ENCODE data around the gene VAT1L.

The VAT1L gene

DNA sequence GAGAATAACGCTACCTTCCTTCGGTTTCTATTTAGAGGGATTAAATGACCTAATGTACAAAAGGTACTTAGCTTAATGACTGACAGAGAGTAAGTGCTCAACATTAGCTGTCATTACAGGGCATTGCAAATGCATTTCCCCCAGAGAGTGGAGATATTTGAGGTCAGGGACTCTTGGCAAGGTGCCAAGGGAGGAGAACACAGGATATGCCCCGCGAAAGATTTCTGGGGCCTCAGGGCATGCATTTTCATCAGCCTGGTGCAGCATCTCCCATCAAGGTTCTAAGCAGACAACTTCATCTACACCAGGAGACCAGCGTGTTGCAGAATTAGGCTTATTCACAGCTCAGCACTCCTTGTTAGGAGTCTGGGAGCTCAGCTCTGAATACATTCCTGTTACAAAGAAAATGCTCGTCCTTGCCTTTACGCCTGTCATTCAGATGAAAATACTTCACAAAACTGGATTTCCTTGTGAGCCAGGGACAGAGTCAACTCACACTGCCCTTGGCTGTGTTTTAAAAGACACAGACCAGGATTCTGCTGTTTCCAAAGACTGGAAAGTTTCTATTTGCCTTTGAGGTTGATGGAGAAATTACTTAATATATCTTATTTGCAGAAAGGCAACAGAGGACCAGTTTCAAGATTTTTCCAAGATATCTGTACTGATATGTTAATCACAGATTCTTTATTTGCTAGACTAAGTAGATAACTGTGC is 108.2 kb downstream of the VAT1L start:
- Mint-ChIP-seq H3K27me3 (peaks cover 3% of the 10 kb centered on the region), H3K27ac (no peak overlapping the region), H3K36me3 (no peaks in the 10 kb centered on the region), H3K4me1 (no peaks in the 10 kb centered on the region), H3K9me3 (no peaks in the 10 kb centered on the region), H3K4me3 (no peak overlapping the region)

DNA sequence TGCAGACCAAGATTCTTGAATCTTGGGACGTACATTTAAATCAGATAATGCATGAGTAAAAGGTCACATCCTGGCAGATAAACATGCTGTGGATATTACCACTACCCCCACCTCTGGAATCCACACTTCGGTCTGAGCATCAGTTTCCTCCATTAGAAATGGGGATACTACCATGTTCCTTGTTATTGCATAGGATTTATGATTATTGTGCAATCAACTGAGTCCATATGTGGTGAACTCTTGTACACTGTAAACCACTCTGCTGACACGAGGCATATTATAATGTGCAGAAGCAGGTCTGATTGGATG is 108.7 kb downstream of the VAT1L start:
- no peak overlapping the region for H3K27ac Mint-ChIP-seq
- H3K27me3 Mint-ChIP-seq = peaks cover 4% of the 10 kb centered on the region
- H3K36me3 Mint-ChIP-seq = no peaks in the 10 kb centered on the region
- no peaks in the 10 kb centered on the region for H3K4me1 Mint-ChIP-seq
- no peak overlapping the region for H3K4me3 Mint-ChIP-seq
- no peaks in the 10 kb centered on the region for H3K9me3 Mint-ChIP-seq

DNA sequence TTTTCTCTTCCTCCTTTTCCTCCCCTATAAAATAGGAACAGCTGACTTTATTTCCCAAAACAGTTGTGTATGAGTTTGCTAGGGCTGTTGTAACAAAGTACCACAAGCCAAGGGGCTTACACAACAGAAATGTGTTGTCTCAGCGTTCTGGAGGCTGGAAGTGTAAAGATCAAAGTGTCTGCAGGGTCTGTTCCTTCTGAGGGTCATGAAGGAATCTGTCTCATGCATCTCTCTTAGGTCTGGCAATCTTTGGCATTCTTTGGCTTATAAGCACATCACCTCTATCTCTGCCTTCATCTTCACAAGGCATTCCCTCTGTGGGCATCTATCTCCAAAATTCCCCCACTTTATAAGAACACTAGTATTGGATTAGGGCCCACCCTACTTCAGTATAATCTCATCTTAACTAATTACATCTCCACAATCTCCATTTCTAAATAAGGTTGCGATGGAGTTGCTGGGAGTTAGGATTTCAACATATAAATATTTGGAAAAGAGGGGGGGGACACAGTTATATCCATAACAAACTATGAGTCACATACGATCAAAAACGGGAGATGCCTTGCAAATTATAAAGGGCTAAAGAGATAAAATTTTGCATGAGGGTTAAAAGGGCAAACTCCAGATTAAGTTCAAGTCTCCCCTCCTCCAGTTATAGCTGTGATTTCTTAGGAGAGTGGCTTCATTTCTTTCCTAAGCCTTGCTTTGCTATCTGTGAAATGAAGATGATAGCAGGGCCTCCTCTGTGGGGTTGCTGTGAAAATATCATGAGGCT is 109.7 kb downstream of the VAT1L start:
- Mint-ChIP-seq H3K4me3 (no peak overlapping the region), H3K27me3 (peaks cover 4% of the 10 kb centered on the region), H3K27ac (no peak overlapping the region), H3K36me3 (no peaks in the 10 kb centered on the region), H3K9me3 (no peaks in the 10 kb centered on the region), H3K4me1 (no peaks in the 10 kb centered on the region)

DNA sequence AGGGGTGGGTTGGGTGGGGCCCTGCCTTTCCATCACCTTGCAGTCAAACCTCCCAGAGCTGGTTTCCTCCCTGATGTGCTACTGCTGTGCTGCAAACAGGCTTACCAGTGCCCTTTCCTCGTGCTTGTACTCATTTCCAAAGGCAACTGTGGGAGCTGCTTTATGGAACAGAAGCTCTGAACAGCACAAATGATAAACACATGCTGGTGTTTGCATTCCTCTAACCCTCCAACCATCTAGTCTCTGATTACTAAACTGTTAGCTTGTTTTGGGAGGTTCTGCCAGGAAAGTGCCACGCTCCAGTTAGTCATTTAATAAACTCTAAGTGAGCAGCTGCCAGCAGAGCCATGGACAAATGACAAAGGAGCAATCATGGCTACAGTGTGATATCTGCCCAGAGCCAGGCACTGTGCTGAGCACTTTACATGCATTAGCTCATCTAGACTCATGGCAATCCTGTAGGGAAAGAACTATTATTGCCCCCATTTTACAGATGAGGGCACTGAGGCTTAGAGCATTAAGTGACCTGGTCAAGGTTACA is 110.4 kb downstream of the VAT1L start:
- Mint-ChIP-seq H3K4me3 (no peak overlapping the region), H3K36me3 (no peaks in the 10 kb centered on the region), H3K27ac (no peak overlapping the region), H3K4me1 (no peaks in the 10 kb centered on the region), H3K9me3 (no peaks in the 10 kb centered on the region), H3K27me3 (peaks cover 4% of the 10 kb centered on the region)

DNA sequence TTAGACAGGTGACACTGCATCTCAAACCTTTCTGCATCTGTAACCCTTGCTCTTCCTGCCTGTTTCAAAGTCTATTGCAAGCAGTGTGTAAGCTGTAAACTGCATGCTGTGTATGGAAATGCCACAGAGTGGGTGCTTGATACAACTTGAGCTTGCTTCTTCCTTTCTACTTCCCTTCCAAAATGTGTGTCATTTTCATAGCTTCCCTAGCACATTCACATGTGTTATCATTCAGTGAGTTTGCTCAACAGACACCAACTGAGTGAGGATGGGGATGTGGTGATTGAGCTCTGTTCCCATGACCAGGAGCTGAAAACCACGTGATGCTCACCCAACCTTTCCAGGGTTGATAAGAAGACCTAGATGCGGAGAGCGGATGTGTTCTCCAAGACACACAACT is 111.1 kb downstream of the VAT1L start:
- no peaks in the 10 kb centered on the region for H3K4me1 Mint-ChIP-seq
- H3K36me3 Mint-ChIP-seq = no peaks in the 10 kb centered on the region
- no peak overlapping the region for H3K27ac Mint-ChIP-seq
- peaks cover 4% of the 10 kb centered on the region for H3K27me3 Mint-ChIP-seq
- H3K9me3 Mint-ChIP-seq = no peaks in the 10 kb centered on the region
- no peak overlapping the region for H3K4me3 Mint-ChIP-seq

DNA sequence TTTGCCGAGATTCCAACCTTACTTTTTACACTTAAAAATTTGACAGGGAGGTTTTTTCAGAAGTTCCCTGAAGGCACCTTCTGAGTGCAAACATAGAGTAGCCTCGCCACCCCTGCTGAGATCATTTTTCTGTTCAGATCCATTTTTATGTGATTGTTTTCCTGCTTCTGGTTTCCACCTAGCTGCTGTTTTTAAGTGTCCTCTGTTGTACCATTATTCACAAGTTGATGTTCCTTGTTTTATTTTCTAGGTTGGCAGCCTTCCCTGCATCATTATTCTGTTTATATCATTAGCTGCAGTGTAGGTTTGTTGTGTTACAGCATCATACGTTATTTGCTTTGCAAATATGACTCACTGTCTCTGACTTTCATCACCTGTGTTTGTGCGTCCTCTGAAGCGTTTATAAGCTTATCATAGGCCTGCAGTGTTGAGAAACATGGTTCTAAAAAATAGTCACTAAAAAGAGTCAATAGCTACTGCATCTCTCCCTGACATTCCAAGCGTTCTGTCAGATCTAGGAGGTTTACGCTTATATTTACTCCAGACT is 117.1 kb downstream of the VAT1L start:
- H3K4me1 Mint-ChIP-seq = no peaks in the 10 kb centered on the region
- H3K27ac Mint-ChIP-seq = no peak overlapping the region
- no peak overlapping the region for H3K4me3 Mint-ChIP-seq
- no peaks in the 10 kb centered on the region for H3K36me3 Mint-ChIP-seq
- H3K27me3 Mint-ChIP-seq = peaks cover 4% of the 10 kb centered on the region
- H3K9me3 Mint-ChIP-seq = no peaks in the 10 kb centered on the region

DNA sequence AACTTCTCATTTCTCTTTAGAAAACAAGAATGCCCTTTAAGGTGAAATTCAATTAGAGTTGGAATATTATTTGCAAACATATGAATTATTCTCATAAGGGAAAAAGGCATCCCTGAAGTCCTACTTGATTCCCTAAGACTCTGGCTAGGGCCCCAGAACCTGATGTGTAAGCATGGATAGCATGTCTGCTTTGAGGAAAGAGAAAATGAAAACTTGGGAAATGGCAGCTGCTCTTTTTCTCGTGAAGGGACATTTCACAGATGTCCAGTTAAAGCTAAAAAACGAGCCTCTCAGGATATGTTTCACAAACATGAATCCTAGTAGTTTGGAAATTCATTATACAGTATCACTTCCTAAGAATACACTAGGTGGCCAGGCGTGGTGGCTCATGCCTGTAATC is 121.7 kb downstream of the VAT1L start:
- H3K27me3 Mint-ChIP-seq = peaks cover 1% of the 10 kb centered on the region
- no peaks in the 10 kb centered on the region for H3K4me1 Mint-ChIP-seq
- H3K36me3 Mint-ChIP-seq = no peaks in the 10 kb centered on the region
- no peaks in the 10 kb centered on the region for H3K9me3 Mint-ChIP-seq
- no peak overlapping the region for H3K4me3 Mint-ChIP-seq
- H3K27ac Mint-ChIP-seq = no peak overlapping the region

DNA sequence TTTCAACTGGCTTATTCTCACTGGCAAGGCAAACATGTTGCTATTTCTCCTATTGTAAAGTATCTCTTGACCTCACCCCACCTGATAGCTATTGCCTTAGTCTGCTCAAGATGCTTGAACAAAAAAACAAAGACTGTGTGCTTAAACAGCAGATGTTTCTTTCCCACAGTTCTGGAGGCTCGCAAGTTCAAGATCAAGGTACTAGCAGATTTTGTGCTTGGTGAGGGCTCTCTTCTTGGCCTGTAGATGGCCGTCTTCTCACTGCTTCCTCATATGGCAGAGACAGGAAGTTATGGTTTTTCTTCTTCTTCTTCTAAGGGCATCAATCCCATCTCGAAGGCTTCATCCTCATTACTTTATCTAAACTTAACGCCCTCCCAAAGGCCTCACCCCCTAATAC is 124.3 kb downstream of the VAT1L start:
- no peak overlapping the region for H3K27ac Mint-ChIP-seq
- no peak overlapping the region for H3K4me3 Mint-ChIP-seq
- no peaks in the 10 kb centered on the region for H3K36me3 Mint-ChIP-seq
- H3K27me3 Mint-ChIP-seq = peaks cover 1% of the 10 kb centered on the region
- H3K4me1 Mint-ChIP-seq = no peaks in the 10 kb centered on the region
- no peaks in the 10 kb centered on the region for H3K9me3 Mint-ChIP-seq

DNA sequence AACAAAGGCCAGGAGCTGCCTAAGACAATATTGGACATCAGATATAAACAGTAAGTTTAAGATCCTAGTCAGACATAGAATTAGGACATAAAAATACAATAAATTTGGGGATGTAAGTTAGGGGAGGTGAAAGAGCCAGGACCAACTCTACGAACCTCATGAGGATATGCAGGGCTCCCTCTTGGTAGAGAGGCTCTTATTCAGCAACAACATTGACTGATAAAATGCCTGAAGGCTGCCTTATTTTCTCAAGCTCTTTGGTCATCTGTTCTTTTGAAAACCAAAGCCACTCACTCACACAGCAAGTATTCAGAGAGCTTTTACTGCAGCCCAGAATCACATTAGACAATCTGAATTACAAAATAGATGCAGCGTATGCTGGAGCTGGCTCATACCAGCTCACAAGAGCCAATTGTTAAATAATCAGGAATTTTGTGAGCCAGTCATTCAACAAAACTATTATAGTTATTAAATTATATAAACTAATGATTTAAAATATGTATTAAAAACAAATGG is 125.4 kb downstream of the VAT1L start:
- Mint-ChIP-seq H3K36me3 (no peaks in the 10 kb centered on the region), H3K9me3 (no peaks in the 10 kb centered on the region), H3K27ac (no peak overlapping the region), H3K27me3 (peaks cover 1% of the 10 kb centered on the region), H3K4me3 (no peak overlapping the region), H3K4me1 (no peaks in the 10 kb centered on the region)

DNA sequence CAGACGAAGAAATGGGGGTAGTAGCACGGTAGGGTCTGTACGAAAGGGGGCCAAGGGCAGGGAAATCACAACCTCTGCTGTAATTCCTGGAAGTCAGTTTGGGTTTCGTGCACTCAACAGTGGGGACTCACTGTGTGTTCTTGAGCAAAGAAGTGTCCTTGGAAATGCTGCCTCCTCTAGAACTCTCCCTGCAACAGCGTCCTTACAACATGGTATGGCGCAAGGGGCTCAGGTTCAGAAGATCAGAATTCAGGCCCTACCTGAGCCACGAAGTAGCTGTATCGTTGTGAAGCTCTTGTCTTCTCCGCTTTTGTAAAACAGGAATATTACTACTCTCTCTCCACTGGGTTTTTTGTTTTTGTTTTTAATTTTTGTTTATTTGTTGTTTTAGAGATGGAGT is 127.7 kb downstream of the VAT1L start:
- Mint-ChIP-seq H3K4me1 (no peaks in the 10 kb centered on the region), H3K4me3 (no peak overlapping the region), H3K27me3 (peaks cover 1% of the 10 kb centered on the region)

DNA sequence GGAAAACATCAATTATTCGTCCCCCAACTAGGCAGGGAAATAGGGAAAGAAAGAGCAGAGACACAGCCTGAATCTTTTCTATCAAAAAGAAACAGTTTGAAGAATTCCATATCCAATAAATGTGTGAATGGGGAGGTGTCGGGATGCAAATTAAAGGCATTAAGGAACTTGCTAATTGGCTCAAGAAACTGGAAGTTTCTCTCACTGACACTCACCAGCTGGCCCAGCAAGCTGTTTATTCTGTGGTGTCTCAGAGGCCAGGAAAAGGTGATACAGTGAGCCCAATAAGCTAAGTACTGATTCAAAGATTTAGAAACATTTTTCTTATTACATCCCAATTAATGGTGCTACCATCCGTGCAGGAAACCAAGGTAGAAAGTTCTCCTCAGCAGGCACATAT is 129.6 kb downstream of the VAT1L start:
- Mint-ChIP-seq H3K9me3 (no peaks in the 10 kb centered on the region), H3K36me3 (no peaks in the 10 kb centered on the region), H3K4me3 (no peak overlapping the region), H3K4me1 (no peaks in the 10 kb centered on the region), H3K27me3 (peaks cover 2% of the 10 kb centered on the region), H3K27ac (no peak overlapping the region)

More for the DNA sequence above, 127.7 kb downstream of the VAT1L start:
- H3K27ac Mint-ChIP-seq = no peak overlapping the region
- H3K9me3 Mint-ChIP-seq = no peaks in the 10 kb centered on the region
- H3K36me3 Mint-ChIP-seq = no peaks in the 10 kb centered on the region

DNA sequence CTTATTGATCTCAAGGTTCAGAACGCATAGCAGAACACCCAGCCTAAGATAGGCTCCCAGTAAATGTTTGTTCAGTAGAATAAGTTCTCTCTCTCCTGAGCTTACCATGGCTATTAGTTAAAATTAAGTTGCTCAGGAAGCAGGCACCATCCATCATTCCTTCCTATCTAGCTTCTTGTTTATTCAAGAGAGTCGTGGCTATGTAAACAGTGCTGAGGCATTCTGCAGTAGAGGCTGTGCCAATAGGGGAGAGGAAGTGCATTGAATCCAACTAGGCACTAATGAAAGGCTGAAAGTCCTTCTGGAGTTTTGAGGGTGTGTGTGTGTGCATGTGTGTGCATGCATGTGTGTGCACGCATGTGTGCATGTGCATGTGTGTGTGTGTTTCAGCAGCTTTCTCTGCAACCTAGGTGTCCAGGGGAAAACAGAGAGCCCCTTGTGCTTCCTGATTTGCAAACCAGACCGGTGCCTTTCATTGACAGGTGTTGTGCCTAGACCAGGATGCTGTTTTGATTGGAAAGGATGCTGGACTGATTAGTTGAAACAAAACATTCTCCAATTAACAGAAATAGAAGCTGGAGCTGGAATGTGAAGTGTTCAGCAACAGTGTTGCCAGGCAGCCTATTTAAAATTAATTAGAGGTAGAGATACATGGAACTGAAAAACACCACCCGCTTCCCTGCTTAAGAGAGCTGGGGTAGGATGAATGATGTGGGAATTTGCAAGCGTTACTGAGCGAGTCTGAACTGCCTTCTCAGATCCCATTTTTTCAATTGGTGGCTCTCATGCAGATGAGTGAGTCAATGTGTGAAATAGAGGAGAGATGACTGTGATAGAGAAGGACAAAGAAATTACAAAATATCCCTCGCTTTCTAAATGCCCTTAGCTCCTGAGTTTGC is 130.7 kb downstream of the VAT1L start:
- Mint-ChIP-seq H3K36me3 (no peaks in the 10 kb centered on the region), H3K27me3 (peaks cover 2% of the 10 kb centered on the region), H3K9me3 (no peaks in the 10 kb centered on the region), H3K27ac (no peak overlapping the region), H3K4me1 (no peaks in the 10 kb centered on the region), H3K4me3 (no peak overlapping the region)

DNA sequence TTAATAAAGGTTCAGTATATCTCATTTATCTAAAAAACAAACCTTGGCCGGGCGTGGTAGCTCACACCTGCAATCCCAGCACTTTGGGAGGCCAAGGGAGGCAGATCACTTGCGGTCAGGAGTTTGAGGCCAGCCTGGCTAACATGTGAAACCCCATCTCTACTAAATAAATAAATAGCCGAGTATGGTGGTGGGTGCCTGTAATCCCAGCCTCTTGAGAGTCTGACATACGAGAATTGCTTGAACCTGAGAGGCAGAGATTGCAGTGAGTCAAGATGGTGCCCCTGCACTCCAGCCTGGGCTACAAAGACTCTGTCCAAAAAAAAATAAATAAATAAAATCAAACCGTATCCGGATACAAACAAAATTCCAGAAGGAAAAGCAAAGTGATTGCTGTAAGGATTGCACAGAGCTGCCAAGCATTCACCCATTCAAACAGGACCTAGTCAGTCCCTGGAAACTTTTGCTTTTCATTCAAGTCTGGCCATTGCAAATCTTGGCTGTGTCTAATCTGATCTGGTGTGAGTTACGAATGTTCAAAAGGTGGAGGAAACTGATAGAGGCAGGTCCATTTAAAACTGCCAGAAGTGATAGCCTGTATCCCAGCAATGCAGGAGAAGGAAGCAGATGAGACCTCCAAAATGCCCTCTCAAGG is 131.5 kb downstream of the VAT1L start:
- Mint-ChIP-seq H3K36me3 (no peaks in the 10 kb centered on the region), H3K9me3 (no peaks in the 10 kb centered on the region), H3K4me1 (no peaks in the 10 kb centered on the region), H3K27ac (no peak overlapping the region), H3K4me3 (no peak overlapping the region), H3K27me3 (peaks cover 1% of the 10 kb centered on the region)

DNA sequence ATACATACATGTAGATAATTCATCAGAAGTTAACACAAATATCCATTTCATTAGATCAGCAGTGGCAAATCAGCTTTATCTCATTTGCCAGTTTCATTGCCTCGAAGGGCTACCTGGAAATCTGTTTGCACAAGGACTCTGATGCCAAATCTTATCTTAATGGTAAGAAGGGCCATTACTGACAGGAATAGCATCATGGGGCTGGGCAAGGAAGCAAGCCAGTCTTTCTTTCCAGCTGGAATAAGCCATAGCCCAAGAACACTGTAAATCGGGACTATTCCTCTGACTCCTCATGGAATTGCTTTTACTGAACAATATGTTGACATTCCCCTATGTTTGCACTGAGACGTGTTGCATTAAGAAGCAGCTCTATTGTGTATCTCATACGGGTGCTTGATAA is 132.6 kb downstream of the VAT1L start:
- H3K4me1 Mint-ChIP-seq = no peaks in the 10 kb centered on the region
- H3K36me3 Mint-ChIP-seq = no peaks in the 10 kb centered on the region
- H3K9me3 Mint-ChIP-seq = no peaks in the 10 kb centered on the region
- H3K4me3 Mint-ChIP-seq = no peak overlapping the region
- H3K27me3 Mint-ChIP-seq = peaks cover 3% of the 10 kb centered on the region
- no peak overlapping the region for H3K27ac Mint-ChIP-seq

DNA sequence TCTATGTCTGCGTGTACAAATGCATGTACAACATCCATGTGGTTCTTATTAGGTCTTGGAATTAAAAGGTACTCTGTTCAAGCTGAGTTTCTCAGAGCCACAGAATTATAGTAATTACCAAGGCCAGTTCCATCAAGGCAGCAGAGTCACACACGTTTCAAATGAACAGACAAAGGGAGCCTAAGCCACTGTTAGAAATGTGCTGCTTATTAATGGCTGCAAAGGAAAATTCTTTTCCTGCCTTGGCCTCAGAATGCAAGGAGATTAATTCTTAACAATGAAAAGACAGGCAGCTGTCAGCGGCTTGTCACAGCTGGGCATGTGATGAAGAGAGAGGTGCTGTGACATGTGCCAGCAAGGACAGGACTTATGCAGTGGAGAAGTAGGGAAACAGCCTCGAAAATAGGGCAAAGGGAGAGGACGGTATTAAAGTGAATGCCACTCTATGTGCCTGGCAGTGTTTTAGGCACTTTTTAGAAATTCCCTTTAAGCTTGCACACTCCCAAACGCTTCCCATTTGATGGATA is 133.9 kb downstream of the VAT1L start:
- no peaks in the 10 kb centered on the region for H3K36me3 Mint-ChIP-seq
- H3K27me3 Mint-ChIP-seq = peaks cover 4% of the 10 kb centered on the region
- H3K27ac Mint-ChIP-seq = no peak overlapping the region
- no peaks in the 10 kb centered on the region for H3K9me3 Mint-ChIP-seq
- H3K4me3 Mint-ChIP-seq = no peak overlapping the region
- no peaks in the 10 kb centered on the region for H3K4me1 Mint-ChIP-seq

All from activated naive CD4-positive, alpha-beta T cell treated with anti-CD3 and anti-CD28 coated beads, Interleukin-2, amount 50 U/mL, for 24 hours (primary cell).